ENCODE results near the gene PVR.

DNA sequence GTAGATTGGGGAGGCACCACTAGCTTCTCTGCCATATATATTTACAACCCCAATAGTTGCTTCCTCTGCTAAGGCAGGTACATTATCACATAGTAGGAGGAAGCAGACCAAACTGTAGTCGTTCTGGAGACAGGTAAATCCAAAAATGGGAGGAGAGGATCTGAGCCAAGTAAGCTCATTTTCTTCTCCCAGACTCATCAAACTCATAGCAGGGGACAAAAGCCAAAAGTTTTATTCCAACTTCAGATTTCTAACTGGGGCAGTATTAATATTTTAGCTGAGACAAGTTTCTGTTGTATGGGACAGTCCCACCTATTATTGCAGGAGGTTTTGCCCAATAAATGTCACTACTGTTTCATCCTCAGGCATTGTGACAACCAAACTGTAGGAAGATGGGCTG, 38.2 kb upstream of the PVR start:
- TF ChIP-seq TAF1 (IDR thresholded peaks at IDR 0.05; ENCODE audit: low read depth): no peak
- TF ChIP-seq EP300 (conservative IDR thresholded peaks at IDR 0.05; ENCODE audit: poor library complexity, severe bottlenecking): no peak
- TF ChIP-seq, protein P1, sequence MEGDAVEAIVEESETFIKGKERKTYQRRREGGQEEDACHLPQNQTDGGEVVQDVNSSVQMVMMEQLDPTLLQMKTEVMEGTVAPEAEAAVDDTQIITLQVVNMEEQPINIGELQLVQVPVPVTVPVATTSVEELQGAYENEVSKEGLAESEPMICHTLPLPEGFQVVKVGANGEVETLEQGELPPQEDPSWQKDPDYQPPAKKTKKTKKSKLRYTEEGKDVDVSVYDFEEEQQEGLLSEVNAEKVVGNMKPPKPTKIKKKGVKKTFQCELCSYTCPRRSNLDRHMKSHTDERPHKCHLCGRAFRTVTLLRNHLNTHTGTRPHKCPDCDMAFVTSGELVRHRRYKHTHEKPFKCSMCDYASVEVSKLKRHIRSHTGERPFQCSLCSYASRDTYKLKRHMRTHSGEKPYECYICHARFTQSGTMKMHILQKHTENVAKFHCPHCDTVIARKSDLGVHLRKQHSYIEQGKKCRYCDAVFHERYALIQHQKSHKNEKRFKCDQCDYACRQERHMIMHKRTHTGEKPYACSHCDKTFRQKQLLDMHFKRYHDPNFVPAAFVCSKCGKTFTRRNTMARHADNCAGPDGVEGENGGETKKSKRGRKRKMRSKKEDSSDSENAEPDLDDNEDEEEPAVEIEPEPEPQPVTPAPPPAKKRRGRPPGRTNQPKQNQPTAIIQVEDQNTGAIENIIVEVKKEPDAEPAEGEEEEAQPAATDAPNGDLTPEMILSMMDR (IDR thresholded peaks at IDR 0.05; ENCODE audit: poor library complexity, severe bottlenecking): no peak
- TF ChIP-seq EZH2 (IDR thresholded peaks at IDR 0.05; ENCODE audit: borderline replicate concordance, insufficient read depth, low read length, poor library complexity, severe bottlenecking): no peak
- TF ChIP-seq POLR2AphosphoS5 (IDR thresholded peaks at IDR 0.05): no peak
- TF ChIP-seq RAD21 (conservative IDR thresholded peaks at IDR 0.05): no peak
- TF ChIP-seq, protein P2, sequence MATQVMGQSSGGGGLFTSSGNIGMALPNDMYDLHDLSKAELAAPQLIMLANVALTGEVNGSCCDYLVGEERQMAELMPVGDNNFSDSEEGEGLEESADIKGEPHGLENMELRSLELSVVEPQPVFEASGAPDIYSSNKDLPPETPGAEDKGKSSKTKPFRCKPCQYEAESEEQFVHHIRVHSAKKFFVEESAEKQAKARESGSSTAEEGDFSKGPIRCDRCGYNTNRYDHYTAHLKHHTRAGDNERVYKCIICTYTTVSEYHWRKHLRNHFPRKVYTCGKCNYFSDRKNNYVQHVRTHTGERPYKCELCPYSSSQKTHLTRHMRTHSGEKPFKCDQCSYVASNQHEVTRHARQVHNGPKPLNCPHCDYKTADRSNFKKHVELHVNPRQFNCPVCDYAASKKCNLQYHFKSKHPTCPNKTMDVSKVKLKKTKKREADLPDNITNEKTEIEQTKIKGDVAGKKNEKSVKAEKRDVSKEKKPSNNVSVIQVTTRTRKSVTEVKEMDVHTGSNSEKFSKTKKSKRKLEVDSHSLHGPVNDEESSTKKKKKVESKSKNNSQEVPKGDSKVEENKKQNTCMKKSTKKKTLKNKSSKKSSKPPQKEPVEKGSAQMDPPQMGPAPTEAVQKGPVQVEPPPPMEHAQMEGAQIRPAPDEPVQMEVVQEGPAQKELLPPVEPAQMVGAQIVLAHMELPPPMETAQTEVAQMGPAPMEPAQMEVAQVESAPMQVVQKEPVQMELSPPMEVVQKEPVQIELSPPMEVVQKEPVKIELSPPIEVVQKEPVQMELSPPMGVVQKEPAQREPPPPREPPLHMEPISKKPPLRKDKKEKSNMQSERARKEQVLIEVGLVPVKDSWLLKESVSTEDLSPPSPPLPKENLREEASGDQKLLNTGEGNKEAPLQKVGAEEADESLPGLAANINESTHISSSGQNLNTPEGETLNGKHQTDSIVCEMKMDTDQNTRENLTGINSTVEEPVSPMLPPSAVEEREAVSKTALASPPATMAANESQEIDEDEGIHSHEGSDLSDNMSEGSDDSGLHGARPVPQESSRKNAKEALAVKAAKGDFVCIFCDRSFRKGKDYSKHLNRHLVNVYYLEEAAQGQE (IDR thresholded peaks at IDR 0.05; ENCODE audit: borderline replicate concordance): no peak

All from neural cell (in vitro differentiated cells).